ENCODE measurements around the gene FBXL17.

Gene FBXL17

GRCh38 chr5:107950776-107951175 is 431.1 kb downstream of the FBXL17 start:
- DNase-seq (ENCODE audit: low spot score) = no peak

GRCh38 chr5:107949688-107950341 is 432.1 kb downstream of the FBXL17 start:
- DNase-seq (ENCODE audit: low spot score) = no peak

- DNase-seq (ENCODE audit: low spot score) = no peak
Measured at GRCh38 chr5:107948377-107948776, 433.5 kb downstream of the FBXL17 start.

GRCh38 chr5:107945061-107945460 is 436.8 kb downstream of the FBXL17 start:
- DNase-seq (ENCODE audit: low spot score) = no peak

GRCh38 chr5:107943923-107944322 is 438.0 kb downstream of the FBXL17 start:
- DNase-seq (ENCODE audit: low spot score) = no peak

DNA sequence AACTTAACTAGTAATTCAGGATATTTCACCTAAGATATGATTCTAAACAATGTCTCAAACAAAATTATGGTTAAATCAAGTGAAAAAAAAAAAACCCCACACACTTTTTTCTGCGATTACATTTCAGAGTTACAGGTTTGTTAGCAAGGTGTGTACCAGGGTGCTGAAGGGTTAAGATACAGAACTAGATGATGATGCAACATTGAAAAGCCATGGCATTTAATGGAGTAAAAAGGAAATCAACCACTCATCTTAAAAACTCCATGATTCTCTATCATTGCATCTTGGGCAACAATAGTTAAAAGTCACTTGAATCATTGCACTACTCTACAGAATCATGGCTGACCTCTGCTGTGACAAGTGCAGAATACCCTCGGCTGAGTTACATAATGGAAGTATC is 440.9 kb downstream of the FBXL17 start:
- DNase-seq (ENCODE audit: low spot score) = no peak

DNA sequence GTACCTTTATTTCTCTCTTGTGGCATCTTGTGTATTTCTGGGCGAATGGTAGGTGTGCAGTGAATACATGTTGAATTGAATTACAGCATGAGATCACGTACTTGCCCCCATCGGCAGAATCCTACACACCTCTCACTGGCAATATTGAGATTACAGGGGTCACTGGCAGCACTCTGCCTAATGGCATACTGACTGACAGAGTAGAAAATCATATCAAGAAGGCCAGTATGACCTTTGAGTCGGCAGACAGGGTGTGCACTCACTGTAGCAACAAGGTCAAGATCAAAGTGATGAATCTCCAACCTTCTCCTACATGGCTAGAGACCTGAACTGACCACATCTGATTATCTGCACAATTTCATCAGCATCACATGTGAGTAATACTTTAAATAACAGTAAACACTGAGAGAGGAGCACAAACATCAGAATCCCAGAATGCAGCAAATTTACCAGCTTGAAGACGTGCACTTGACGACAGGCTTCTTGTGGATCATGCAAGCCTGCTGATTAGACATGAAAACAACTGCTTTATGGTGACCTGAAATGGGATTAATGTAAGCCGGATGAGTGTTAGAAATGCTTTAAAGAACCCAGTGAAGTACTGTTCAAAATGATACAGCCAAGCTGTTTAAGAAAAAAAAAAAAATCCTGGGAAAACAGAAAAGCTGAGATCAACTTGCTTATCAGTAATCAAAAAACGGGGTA is 444.1 kb downstream of the FBXL17 start:
- DNase-seq (ENCODE audit: low spot score) = no peak

DNA sequence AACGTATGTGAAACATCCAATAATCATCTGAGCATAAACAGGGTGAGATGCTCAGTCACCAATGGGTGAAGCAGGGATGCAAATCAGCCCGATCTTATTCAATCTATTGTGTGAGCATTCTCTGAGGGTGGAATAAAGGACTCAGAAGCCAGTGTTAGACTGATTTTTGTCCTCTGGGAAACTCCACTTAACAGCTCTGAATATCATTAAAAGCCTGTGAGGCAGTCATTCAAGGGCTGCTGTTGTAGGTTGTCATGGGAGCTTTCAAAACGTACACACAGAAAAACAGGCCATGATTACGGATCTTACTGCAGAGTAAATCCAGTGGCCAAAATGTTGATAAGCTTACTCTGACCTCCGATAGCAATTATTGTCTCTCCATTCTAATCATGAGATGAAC is 444.7 kb downstream of the FBXL17 start:
- DNase-seq (ENCODE audit: low spot score) = no peak

DNA sequence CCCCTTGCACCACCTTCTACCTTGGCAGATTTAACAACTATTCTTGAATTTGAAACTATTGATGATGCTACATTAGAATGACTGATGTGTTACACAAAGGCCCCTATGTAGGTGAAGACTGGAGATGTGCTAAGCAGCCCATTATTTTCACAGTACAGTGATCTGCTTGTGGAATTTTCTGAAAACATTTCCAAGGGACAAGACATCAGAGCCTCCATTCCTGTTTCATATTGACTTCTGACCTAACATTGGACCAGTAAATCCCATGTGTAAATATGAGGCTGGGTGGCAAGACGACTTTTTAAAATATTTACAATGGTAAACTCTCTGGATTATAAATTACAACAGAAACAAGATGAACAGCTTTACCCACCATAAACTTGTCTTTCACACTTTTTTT is 445.4 kb downstream of the FBXL17 start:
- no peak for DNase-seq (ENCODE audit: low spot score)

DNA sequence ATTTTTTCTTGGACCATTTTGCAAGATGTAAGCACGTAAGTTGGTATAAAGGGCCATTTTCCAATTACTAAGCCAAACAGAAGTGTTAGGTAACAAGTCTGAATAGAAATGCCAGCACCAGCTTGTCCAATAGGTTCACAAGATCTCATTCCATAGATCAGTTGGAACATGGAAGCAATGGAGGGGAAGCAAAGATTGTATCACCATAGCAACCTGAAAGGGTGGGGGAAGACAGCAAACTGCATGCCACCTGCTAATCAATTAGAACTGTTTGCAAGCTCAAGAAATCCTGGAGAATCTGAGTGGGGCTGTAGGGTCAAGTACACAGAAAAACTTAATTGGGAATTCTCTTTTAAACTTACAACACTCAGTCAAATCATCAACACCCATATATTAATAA is 446.3 kb downstream of the FBXL17 start:
- no peak for DNase-seq (ENCODE audit: low spot score)

- DNase-seq (ENCODE audit: low spot score) = no peak
Measured at GRCh38 chr5:107933326-107933725, 448.6 kb downstream of the FBXL17 start.

- DNase-seq (ENCODE audit: low spot score) = no peak
Measured at GRCh38 chr5:107930891-107931290, 451.0 kb downstream of the FBXL17 start.

- no peak for DNase-seq (ENCODE audit: low spot score)
Measured at GRCh38 chr5:107930092-107930491, 451.8 kb downstream of the FBXL17 start.

DNA sequence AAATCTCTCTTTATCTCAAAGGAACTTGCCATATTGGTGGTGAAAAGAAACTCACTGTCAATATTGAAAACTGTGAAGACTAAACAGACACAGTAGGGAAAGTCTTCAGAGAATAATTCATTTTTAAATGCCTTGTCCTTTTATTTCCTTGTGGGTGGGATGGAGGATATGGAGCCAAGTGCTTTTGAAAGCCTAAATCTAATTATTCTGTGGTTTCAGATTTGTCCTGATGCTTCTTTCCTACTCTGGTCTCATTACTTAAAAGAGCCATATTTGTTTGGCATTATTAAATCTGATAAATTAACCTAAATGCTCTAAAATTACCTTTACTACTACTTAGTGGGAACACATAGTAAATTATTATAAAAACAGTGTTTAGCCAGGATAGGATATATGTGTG is 452.8 kb downstream of the FBXL17 start:
- no peak for DNase-seq (ENCODE audit: low spot score)

DNA sequence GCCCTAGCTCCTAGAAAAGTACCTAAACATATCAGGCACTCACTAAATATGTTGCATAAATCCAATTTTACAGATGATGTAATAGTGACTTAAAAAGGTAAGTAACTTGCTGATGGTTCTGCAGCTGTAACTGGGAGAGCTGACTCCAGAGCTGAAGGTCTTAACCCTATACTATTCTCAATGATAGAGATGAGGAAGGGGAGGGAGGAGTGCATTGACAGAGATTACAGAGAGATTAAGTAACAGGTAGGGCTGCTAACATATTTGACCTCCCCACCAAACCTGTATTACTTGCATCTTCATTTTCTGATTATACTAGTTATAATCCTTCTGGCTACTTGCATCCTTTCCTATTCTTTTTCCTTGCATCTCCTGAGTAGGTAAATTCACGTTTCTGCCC is 455.8 kb downstream of the FBXL17 start:
- no peak for DNase-seq (ENCODE audit: low spot score)

DNA sequence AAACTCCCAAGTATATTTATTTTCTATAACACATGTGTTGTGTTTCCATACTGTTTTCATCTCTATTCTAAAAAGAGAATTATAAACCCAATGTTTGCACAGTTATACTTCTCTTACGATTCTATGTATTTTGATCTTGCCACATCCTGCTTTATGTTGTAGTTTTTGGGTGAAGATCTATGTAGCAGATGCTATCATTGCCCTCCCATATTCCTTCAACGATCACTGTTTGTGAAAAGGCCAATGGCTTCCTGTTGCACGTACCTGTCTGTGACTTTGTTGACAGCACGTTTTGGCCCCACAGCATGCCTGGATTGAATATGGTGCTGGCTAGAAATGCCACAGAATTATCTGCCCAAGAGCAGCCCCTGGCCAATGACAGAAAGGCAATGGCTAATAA is 456.7 kb downstream of the FBXL17 start:
- no peak for DNase-seq (ENCODE audit: low spot score)

DNA sequence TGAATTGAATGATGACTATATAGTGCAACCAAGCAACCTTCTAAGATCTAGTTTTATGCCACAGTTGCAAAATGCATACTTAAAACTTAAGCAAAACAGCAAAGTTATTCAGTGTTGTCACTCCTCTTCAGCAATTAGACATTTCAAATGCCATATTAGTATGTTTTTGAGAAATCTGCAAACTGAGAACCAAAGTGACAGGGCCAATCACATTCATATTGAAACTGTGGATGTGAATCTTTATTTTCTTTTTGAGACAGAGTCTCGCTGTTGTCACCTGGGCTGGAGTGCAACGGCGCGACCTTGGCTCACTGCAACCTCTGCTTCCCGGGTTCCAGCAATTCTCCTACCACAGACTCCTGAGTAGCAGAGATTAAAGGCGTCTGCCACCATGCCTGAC is 461.9 kb downstream of the FBXL17 start:
- DNase-seq (ENCODE audit: low spot score) = no peak

- no peak for DNase-seq (ENCODE audit: low spot score)
Measured at GRCh38 chr5:107919361-107919760, 462.5 kb downstream of the FBXL17 start.

DNA sequence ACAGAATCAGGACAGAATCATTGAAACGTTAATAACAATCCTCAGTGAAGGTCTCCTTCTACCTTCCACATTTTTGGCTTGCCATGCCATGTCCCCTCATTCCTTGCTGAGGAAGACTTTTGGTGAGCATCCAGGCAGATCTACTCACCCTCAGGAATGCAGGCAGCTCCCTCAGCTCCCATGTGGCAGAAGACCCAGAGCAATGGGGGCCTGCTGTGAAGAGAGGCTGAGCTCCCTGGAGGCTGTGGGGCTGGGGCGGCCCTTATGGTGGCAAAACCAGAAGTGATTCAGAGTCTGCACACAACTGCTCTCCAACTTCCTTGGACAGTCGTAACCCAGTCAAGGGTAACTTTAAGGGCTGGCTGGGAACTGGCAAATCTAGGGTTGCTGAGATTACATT is 463.9 kb downstream of the FBXL17 start:
- peak; percentile 26 for DNase-seq (ENCODE audit: low spot score)

DNA sequence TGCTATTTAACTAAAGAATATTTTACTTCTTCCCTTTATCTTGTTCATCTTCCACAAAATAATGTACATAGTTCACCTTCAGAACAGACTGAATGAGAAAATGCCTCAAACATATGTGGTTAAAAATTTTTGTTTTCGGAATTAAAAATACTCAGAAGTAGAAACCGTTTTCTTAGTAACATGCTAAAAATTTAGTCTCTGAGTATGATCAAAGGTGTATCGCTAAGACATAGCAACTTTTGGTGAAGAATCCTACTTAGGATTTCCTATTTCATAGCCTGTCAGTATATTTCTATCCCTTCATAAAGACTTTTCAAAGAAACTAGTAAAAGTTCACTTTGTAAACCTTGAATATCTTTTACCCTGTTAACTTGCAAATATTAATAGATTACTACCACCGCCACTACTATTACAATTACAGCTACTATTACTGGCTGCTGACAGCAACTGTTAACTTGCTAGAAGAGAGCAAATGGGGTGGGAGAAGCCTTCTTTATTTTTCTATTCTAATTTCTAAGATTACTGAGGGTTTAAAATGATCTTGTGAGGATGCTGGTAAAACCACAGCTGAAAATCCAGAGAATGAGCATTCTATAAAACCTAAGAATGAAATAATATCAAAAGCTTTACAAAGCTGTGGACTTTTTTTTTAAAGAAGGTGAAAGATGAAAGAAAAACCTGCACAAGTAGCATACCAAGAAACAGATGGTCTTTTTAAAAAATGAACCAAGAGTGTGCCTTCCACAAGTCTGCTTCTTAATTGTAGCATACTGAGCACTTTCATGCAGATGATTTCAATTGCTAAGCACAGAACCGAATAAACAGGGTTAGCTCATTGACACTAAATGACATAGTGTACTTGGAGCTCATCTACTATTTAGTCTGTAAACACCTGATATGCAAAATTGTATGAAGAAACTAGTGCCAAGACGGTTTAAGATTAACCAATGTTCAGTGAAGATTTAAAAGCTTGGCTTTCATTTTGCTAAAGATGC is 464.9 kb downstream of the FBXL17 start:
- no peak for DNase-seq (ENCODE audit: low spot score)

GRCh38 chr5:107915176-107915812 is 466.6 kb downstream of the FBXL17 start:
- DNase-seq (ENCODE audit: low spot score) = no peak

DNA sequence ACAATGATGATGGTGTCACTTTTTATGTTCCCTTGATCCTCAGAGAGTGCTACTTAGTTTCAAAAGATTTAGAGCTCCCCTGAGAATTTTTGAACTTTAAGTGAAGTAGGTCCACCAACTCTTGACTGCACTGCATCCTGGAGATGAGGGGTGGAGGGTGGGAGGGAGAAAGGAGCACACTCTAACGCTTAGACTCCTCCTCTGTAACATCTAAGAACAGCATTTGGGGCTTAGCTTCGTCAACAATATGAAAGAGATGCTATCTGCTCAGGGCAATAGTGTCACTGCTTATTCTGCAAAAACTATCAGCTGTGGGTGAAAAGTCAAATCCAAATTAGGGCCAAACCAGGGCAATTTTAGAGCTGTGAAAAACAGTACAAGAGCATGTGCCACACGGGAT is 468.4 kb downstream of the FBXL17 start:
- DNase-seq (ENCODE audit: low spot score) = no peak
